ENCODE results near the gene TMEM52.

- TF ChIP-seq CTCF (IDR thresholded peaks at IDR 0.05; ENCODE audit: low read depth, low read length) (no peak), EZH2phosphoT487 (IDR thresholded peaks at IDR 0.05; ENCODE audit: low read depth) (no peak)
Observed at GRCh38 chr1:1950940-1951339, 31.9 kb upstream of the TMEM52 start.
